HCT116 (cell line): ENCODE measurements around the gene MCF2L. TPM values are rescaled to one million over a fixed set of nuclear protein-coding genes. Genes with fewer than 3 reads are reported as not detected.

Experiments used
- ATAC-seq: fragments of 200-7000 bp; cut with Tn5 transposase; 2 replicates; pipeline ENCODE4 v1.9.1; 2020; ENCODE audit warnings: mild to moderate bottlenecking, moderate library complexity
- BruUV-seq: library from RNA; stranded (reverse); fragments of 400-500 nt; replicated peaks from 2 replicates; lab custom pipeline; 2021; lab: Mats Ljungman, UMichigan
- CTCF ChIA-PET: fragments of 300-600 bp; sonication (Branson Sonifier 250); formaldehyde crosslinking; loops from one replicate; lab custom pipeline; 2021; ENCODE audit warnings: antibody characterized with exemption; lab: Charles Lee
- POLR2A ChIA-PET: fragments of 300-600, 350-600 bp; sonication (Branson Sonifier 250); formaldehyde crosslinking; loops from one replicate; lab custom pipeline; 2021; ENCODE audit warnings: antibody characterized with exemption; lab: Charles Lee
- RAD21 ChIA-PET, 2 experiments: fragments of 300-600 bp; sonication (Branson Sonifier 250); formaldehyde crosslinking; loops; one replicate each; lab custom pipeline; 2023; ENCODE audit warnings: low total read pairs in 2 of 2; ENCODE audit not compliant: uncharacterized antibody in 2 of 2, unreplicated experiment in 2 of 2, low non-redundant PET in 1 of 2; lab: Charles Lee
- DNase-seq: peaks from one replicate; pipeline ENCODE4 v3.0.0-alpha.2; 2010; ENCODE audit warnings: low read depth, low spot score
- H2AFZ ChIP-seq: fragments of 200-600 bp; shearing (Covaris generic), sonication (generic); 2 replicates; pipeline ENCODE4 v1.6.1; 2017; ENCODE audit warnings: low read depth, mixed run types, mixed read lengths, antibody characterized with exemption, low read length; ENCODE audit not compliant: poor library complexity, severe bottlenecking
- H3K27ac ChIP-seq: 2 replicates; pipeline ENCODE4 v1.5.1; 2012; ENCODE audit warnings: low read depth, low read length
- H3K27me3 ChIP-seq: fragments of 200-600 bp; sonication (generic); 2 replicates; pipeline ENCODE4 v1.6.1; 2016; ENCODE audit warnings: mixed run types, low read length, mixed read lengths; ENCODE audit not compliant: insufficient read depth
- H3K36me3 ChIP-seq, 2 experiments: fragments of 200-500 bp in 1 of 2; fragments of 200-600 bp in 1 of 2; sonication (Bioruptor generic) in 1 of 2; sonication (generic) in 1 of 2; 2 replicates each; pipeline versions ENCODE4 v1.5.1 to v1.6.1; 2014 to 2016; ENCODE audit warnings: low read length in 2 of 2, inconsistent platforms in 1 of 2, mixed read lengths in 1 of 2, mixed run types in 1 of 2; ENCODE audit not compliant: insufficient read depth in 2 of 2, control insufficient read depth in 1 of 2
- H3K4me1 ChIP-seq, 2 experiments: fragments of 200-600 bp in 1 of 2; sonication (generic) in 1 of 2; 2 replicates each; pipeline versions ENCODE4 v1.5.1 to v1.6.1; 2012 to 2017; ENCODE audit warnings: low read length in 2 of 2, inconsistent platforms in 1 of 2, mild to moderate bottlenecking in 1 of 2, mixed read lengths in 1 of 2, mixed run types in 1 of 2, moderate library complexity in 1 of 2; ENCODE audit not compliant: insufficient read depth in 2 of 2, control insufficient read depth in 1 of 2
- H3K4me2 ChIP-seq: fragments of 200-600 bp; sonication (generic); 2 replicates; pipeline ENCODE4 v1.6.1; 2017; ENCODE audit warnings: mixed run types, low read length, mixed read lengths
- H3K4me3 ChIP-seq, 2 experiments: fragments of 200-600 bp in 1 of 2; sonication (generic) in 1 of 2; replicated peaks in 1 of 2; 2 replicates each; pipeline ENCODE4 v1.5.1; 2011 to 2016; ENCODE audit warnings: low read length in 2 of 2, control low read depth in 1 of 2, low read depth in 1 of 2, mild to moderate bottlenecking in 1 of 2, mixed read lengths in 1 of 2, mixed run types in 1 of 2
- H3K79me2 ChIP-seq: fragments of 200-600 bp; sonication (generic); 2 replicates; pipeline ENCODE4 v1.6.1; 2017; ENCODE audit warnings: mild to moderate bottlenecking, mixed run types, low read length, moderate library complexity, mixed read lengths; ENCODE audit not compliant: insufficient read depth
- H3K9ac ChIP-seq: fragments of 200-600 bp; sonication (generic); 2 replicates; pipeline ENCODE4 v1.6.1; 2016; ENCODE audit warnings: low read length, mixed read lengths
- H3K9me2 ChIP-seq: fragments of 200-600 bp; sonication (generic), shearing (Covaris generic); 2 replicates; pipeline ENCODE4 v1.6.1; 2017; ENCODE audit warnings: mixed run types, mild to moderate bottlenecking, moderate library complexity; ENCODE audit not compliant: insufficient read depth
- H3K9me3 ChIP-seq, 2 experiments: fragments of 200-500 bp in 1 of 2; fragments of 200-600 bp in 1 of 2; sonication (Bioruptor generic) in 1 of 2; sonication (generic) in 1 of 2; 2 replicates each; pipeline ENCODE4 v1.6.1; 2014 to 2017; ENCODE audit warnings: low read length in 2 of 2, mixed read lengths in 2 of 2, inconsistent platforms in 1 of 2, low read depth in 1 of 2, mild to moderate bottlenecking in 1 of 2, mixed run types in 1 of 2, moderate library complexity in 1 of 2; ENCODE audit not compliant: control insufficient read depth in 1 of 2, insufficient read depth in 1 of 2
- H4K20me1 ChIP-seq: fragments of 200-600 bp; sonication (generic), shearing (Covaris generic); 2 replicates; pipeline ENCODE4 v1.6.1; 2017; ENCODE audit warnings: mixed run types, mild to moderate bottlenecking, moderate library complexity; ENCODE audit not compliant: insufficient read depth
- ELF1 ChIP-seq: IDR thresholded peaks from 2 replicates; pipeline ENCODE4 v1.6.1; 2012; ENCODE audit warnings: low read depth, borderline replicate concordance
- EZH2 ChIP-seq: fragments of 200-600 bp; sonication (generic); IDR thresholded peaks from 2 replicates; pipeline ENCODE4 v1.6.1; 2017; ENCODE audit warnings: antibody characterized with exemption, mixed run types
- FOSL1 ChIP-seq: IDR thresholded peaks from 2 replicates; pipeline ENCODE4 v1.6.1; 2012; ENCODE audit warnings: low read depth
- POLR2A ChIP-seq: IDR thresholded peaks from 2 replicates; pipeline ENCODE4 v1.7.0; 2011; ENCODE audit warnings: borderline replicate concordance; ENCODE audit not compliant: insufficient read depth, insufficient read length; ENCODE audit errors: extremely low read depth
- SIN3A ChIP-seq: IDR thresholded peaks from 2 replicates; pipeline ENCODE4 v1.6.1; 2012; ENCODE audit warnings: low read depth
- SP1 ChIP-seq: IDR thresholded peaks from 2 replicates; pipeline ENCODE4 v1.6.1; 2012; ENCODE audit warnings: low read depth
- SRF ChIP-seq: IDR thresholded peaks from 2 replicates; pipeline ENCODE4 v1.6.1; 2012; ENCODE audit warnings: low read depth
- TCF7L2 ChIP-seq: IDR thresholded peaks from 2 replicates; pipeline ENCODE4 v1.7.0; 2011; ENCODE audit warnings: borderline replicate concordance, inconsistent platforms; ENCODE audit not compliant: insufficient read depth, insufficient read length; ENCODE audit errors: extremely low read depth
- ZNF274 ChIP-seq: fragments of 200-500 bp; sonication (Bioruptor generic); IDR thresholded peaks from 2 replicates; pipeline ENCODE4 v1.6.1; 2014; ENCODE audit warnings: mild to moderate bottlenecking, low read depth, low read length, inconsistent platforms
- intact Hi-C: fragments of 100-400 bp; cut with micrococcal nuclease; formaldehyde crosslinking; loops from 2 replicates; pipeline ENCODE4 v1.10.0; 2022
- total RNA-seq: library from RNA; stranded (reverse); gene quantifications from one replicate; pipeline ENCODE4 v1.2.1, GENCODE V29; 2021; ENCODE audit not compliant: unreplicated experiment
- TF ChIP-seq, protein P1 (sequence below): IDR thresholded peaks from 2 replicates; pipeline ENCODE4 v1.6.1; 2011; ENCODE audit warnings: mild to moderate bottlenecking, low read length, moderate library complexity; ENCODE audit not compliant: insufficient replicate concordance; ENCODE audit errors: extremely low read depth
- TF ChIP-seq, protein P2 (sequence below), 3 experiments: fragments of 200-600 bp in 1 of 3; sonication (generic) in 1 of 3; IDR thresholded peaks in 2 of 3; conservative IDR thresholded peaks in 1 of 3; 2 replicates each; pipeline ENCODE4 v1.5.1; 2012 to 2017; ENCODE audit warnings: low read depth in 2 of 3, low read length in 2 of 3, antibody characterized with exemption in 1 of 3, borderline replicate concordance in 1 of 3, control low read depth in 1 of 3, mild to moderate bottlenecking in 1 of 3, mixed read lengths in 1 of 3, mixed run types in 1 of 3, moderate library complexity in 1 of 3; ENCODE audit not compliant: insufficient read depth in 1 of 3
- TF ChIP-seq, protein P3 (sequence below): IDR thresholded peaks from 2 replicates; pipeline ENCODE4 v1.6.1; 2012; ENCODE audit warnings: low read depth

The MCF2L gene
- total RNA-seq, 1 experiment from 2014 or later, result 19.3 TPM

DNA sequence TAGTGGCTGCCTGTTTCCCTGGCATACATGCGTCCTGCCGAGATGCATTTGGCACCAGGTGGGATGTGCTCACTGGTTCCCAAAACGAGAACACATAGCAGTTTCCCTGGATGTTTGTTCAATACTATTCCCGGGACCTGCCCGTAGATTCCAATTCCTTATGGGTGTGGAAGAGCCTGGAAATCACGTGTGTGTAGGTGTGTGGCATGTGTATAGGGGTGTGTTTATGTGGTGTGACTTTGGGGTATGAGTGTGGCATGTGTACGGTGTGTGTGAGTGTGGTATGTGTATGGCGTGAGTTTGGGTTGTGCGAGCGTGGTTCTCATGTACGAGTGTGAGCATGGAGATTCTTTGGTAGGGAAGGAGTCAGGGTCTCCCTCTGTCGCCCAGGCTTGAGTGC is 133.7 kb downstream of the MCF2L start:
- intact Hi-C loops, result no loop called here

DNA sequence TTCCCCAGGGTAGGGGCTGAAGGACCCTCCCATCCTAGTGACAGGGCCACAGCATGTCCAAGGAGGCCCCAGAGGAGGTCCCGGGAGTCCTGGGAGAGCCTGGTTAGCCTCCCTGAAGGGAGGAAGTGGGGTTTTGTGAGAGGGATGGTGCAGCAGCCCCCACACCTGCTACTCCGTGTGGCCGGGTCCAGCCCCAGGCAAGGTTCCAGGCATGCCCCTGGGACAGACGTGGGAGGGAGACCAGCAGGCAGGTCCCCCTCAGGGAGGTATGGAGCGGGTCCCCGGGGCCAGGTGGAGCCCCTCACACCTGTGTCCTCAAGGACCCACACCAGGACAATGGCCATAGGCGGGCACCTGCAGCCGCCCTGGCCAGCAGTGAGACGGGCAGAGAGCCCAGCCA is 134.6 kb downstream of the MCF2L start:
- CTCF ChIA-PET, result no interaction called here
- ATAC-seq, result no peak
- H3K79me2 ChIP-seq, result no peaks in the 10 kb centered on the region
- TF ChIP-seq ELF1 (no peak), SRF (no peak), FOSL1 (no peak), SIN3A (no peak), EZH2 (no peak), TCF7L2 (no peak), POLR2A (no peak), ZNF274 (no peak), SP1 (no peak)
- TF ChIP-seq, protein P1, sequence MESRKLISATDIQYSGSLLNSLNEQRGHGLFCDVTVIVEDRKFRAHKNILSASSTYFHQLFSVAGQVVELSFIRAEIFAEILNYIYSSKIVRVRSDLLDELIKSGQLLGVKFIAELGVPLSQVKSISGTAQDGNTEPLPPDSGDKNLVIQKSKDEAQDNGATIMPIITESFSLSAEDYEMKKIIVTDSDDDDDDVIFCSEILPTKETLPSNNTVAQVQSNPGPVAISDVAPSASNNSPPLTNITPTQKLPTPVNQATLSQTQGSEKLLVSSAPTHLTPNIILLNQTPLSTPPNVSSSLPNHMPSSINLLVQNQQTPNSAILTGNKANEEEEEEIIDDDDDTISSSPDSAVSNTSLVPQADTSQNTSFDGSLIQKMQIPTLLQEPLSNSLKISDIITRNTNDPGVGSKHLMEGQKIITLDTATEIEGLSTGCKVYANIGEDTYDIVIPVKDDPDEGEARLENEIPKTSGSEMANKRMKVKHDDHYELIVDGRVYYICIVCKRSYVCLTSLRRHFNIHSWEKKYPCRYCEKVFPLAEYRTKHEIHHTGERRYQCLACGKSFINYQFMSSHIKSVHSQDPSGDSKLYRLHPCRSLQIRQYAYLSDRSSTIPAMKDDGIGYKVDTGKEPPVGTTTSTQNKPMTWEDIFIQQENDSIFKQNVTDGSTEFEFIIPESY, result no peak
- TF ChIP-seq, protein P2, sequence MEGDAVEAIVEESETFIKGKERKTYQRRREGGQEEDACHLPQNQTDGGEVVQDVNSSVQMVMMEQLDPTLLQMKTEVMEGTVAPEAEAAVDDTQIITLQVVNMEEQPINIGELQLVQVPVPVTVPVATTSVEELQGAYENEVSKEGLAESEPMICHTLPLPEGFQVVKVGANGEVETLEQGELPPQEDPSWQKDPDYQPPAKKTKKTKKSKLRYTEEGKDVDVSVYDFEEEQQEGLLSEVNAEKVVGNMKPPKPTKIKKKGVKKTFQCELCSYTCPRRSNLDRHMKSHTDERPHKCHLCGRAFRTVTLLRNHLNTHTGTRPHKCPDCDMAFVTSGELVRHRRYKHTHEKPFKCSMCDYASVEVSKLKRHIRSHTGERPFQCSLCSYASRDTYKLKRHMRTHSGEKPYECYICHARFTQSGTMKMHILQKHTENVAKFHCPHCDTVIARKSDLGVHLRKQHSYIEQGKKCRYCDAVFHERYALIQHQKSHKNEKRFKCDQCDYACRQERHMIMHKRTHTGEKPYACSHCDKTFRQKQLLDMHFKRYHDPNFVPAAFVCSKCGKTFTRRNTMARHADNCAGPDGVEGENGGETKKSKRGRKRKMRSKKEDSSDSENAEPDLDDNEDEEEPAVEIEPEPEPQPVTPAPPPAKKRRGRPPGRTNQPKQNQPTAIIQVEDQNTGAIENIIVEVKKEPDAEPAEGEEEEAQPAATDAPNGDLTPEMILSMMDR (IDR thresholded peaks at IDR 0.05 in 2 of 3, conservative IDR thresholded peaks at IDR 0.05 in 1 of 3; ENCODE audit: borderline replicate concordance in 1 of 3, insufficient read depth in 1 of 3, low read depth in 2 of 3, low read length in 2 of 3), result no peak
- TF ChIP-seq, protein P3, sequence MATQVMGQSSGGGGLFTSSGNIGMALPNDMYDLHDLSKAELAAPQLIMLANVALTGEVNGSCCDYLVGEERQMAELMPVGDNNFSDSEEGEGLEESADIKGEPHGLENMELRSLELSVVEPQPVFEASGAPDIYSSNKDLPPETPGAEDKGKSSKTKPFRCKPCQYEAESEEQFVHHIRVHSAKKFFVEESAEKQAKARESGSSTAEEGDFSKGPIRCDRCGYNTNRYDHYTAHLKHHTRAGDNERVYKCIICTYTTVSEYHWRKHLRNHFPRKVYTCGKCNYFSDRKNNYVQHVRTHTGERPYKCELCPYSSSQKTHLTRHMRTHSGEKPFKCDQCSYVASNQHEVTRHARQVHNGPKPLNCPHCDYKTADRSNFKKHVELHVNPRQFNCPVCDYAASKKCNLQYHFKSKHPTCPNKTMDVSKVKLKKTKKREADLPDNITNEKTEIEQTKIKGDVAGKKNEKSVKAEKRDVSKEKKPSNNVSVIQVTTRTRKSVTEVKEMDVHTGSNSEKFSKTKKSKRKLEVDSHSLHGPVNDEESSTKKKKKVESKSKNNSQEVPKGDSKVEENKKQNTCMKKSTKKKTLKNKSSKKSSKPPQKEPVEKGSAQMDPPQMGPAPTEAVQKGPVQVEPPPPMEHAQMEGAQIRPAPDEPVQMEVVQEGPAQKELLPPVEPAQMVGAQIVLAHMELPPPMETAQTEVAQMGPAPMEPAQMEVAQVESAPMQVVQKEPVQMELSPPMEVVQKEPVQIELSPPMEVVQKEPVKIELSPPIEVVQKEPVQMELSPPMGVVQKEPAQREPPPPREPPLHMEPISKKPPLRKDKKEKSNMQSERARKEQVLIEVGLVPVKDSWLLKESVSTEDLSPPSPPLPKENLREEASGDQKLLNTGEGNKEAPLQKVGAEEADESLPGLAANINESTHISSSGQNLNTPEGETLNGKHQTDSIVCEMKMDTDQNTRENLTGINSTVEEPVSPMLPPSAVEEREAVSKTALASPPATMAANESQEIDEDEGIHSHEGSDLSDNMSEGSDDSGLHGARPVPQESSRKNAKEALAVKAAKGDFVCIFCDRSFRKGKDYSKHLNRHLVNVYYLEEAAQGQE, result no peak

More for the DNA sequence above, 133.7 kb downstream of the MCF2L start:
- Histone ChIP-seq H3K4me1 (peaks cover 0 to 11% of the 10 kb centered on the region in 2 experiments; a peak in 1 of 4 replicates), H3K9me2 (no peaks in the 10 kb centered on the region), H3K27me3 (peaks cover 5% of the 10 kb centered on the region; the same call in 1 of the 2 replicates), H4K20me1 (no peaks in the 10 kb centered on the region), H2AFZ (no peak overlapping the region), H3K79me2 (no peaks in the 10 kb centered on the region), H3K9ac (no peak overlapping the region), H3K36me3 (no peaks in the 10 kb centered on the region), H3K4me3 (no peak overlapping the region), H3K9me3 (no peaks in the 10 kb centered on the region), H3K4me2 (no peak overlapping the region), H3K27ac (no peak overlapping the region)
- ChIA-PET CTCF (no interaction called here), RAD21 (no interaction called here), POLR2A (no interaction called here)
- DNase-seq (no peak), ATAC-seq (no peak)
- BruUV-seq, result no TSS peak
- TF ChIP-seq TCF7L2, result no peak

More for the DNA sequence above, 134.6 kb downstream of the MCF2L start:
- intact Hi-C loops, result no loop called here
- Histone ChIP-seq H3K36me3 (no peaks in the 10 kb centered on the region), H3K4me2 (no peak overlapping the region), H3K9ac (no peak overlapping the region), H2AFZ (no peak overlapping the region), H3K9me2 (no peaks in the 10 kb centered on the region), H3K4me3 (no peak overlapping the region), H3K4me1 (peaks cover 0 to 11% of the 10 kb centered on the region in 2 experiments; a peak in 1 of 4 replicates), H3K27me3 (peaks cover 5% of the 10 kb centered on the region; the same call in 1 of the 2 replicates), H3K9me3 (no peaks in the 10 kb centered on the region), H4K20me1 (no peaks in the 10 kb centered on the region), H3K27ac (no peak overlapping the region)
- RAD21 ChIA-PET, result no interaction called here
- no TSS peak for BruUV-seq
- POLR2A ChIA-PET, result no interaction called here
- no peak for DNase-seq
